Activated naive CD8-positive, alpha-beta T cell treated with anti-CD3 and anti-CD28 coated beads for 36 hours (primary cell): ENCODE results near the gene PRKCA. TPM values are rescaled to one million over a fixed set of nuclear protein-coding genes. Genes with fewer than 3 reads are reported as not detected.

Experiments used
- DNase-seq: peaks from one replicate; pipeline ENCODE4 v3.0.0; 2021
- H3K27ac Mint-ChIP-seq: one replicate; pipeline ENCODE4 v1.8.0; 2022; ENCODE audit warnings: mild to moderate bottlenecking, moderate library complexity, mixed read lengths
- H3K27me3 Mint-ChIP-seq: one replicate; pipeline ENCODE4 v1.8.0; 2022; ENCODE audit warnings: mild to moderate bottlenecking, mixed read lengths
- H3K36me3 Mint-ChIP-seq: one replicate; pipeline ENCODE4 v1.8.0; 2021; ENCODE audit warnings: mild to moderate bottlenecking, mixed read lengths
- H3K4me1 Mint-ChIP-seq: one replicate; pipeline ENCODE4 v1.8.0; 2021; ENCODE audit warnings: mixed read lengths
- H3K4me3 Mint-ChIP-seq: one replicate; pipeline ENCODE4 v1.8.0; 2022; ENCODE audit warnings: mild to moderate bottlenecking, moderate library complexity, mixed read lengths
- H3K9me3 Mint-ChIP-seq: one replicate; pipeline ENCODE4 v1.8.0; 2022; ENCODE audit warnings: mixed read lengths
- total RNA-seq, 2 experiments: library from RNA; stranded (reverse); gene quantifications; one replicate each; pipeline ENCODE4 v1.2.3, GENCODE V29; 2021

PRKCA gene
- total RNA-seq, 2 experiments from 2014 or later: 63.5 to 65.8 TPM

DNA sequence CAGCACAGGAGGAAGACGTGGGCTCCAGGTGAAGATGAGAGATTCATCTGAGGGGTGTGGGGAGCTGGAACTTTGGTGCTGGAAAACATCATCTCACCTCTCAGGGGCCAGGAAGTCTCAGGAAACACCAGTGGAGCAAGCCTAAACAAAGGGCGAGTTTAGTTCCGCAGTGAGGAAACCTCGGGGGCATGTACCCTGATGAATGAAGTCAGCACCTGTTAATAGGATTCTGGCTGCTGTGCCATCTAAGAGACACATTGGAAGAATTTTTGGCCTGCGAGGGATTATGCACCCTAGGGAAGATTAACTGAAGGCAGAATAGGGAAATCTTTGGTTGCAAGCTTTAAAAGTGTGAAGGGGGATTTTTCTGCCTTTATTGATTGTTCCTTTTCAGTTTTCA lies 437.8 kb downstream of the PRKCA start:
- Mint-ChIP-seq H3K27ac (no peak overlapping the region), H3K4me1 (no peaks in the 10 kb centered on the region), H3K9me3 (no peaks in the 10 kb centered on the region), H3K36me3 (peaks cover 23% of the 10 kb centered on the region), H3K27me3 (no peaks in the 10 kb centered on the region), H3K4me3 (no peak overlapping the region)
- no peak for DNase-seq

GRCh38 chr17:66743511-66743910 lies 441.1 kb downstream of the PRKCA start:
- no peak for DNase-seq
- H3K4me1 Mint-ChIP-seq: no peaks in the 10 kb centered on the region

DNA sequence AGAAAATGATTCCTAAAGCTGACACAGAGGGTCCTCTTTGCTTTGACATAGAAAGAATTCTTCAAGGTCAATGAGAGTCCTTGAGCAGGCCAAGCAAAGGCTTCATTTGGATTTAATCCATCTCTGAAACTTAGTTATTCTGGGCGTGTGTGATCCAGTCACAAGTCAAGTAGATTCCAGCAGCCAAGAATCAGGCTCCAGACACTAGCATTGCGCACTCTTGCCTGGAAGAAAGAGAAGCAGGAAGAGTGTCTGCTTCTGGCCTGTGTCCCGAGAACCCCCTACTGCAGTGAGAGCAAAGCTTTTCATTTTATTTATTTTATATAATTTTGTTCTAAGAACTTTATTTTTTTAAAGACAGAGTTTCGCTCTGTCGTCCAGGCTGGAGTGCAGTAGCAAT lies 444.3 kb downstream of the PRKCA start:
- Mint-ChIP-seq H3K36me3 (peaks cover 29% of the 10 kb centered on the region), H3K27ac (no peak overlapping the region), H3K27me3 (no peaks in the 10 kb centered on the region), H3K9me3 (no peaks in the 10 kb centered on the region), H3K4me3 (no peak overlapping the region), H3K4me1 (no peaks in the 10 kb centered on the region)
- no peak for DNase-seq

More at GRCh38 chr17:66743511-66743910, 441.1 kb downstream of the PRKCA start:
- H3K27me3 Mint-ChIP-seq: no peaks in the 10 kb centered on the region
- H3K36me3 Mint-ChIP-seq: peaks cover 23% of the 10 kb centered on the region
- H3K9me3 Mint-ChIP-seq: no peaks in the 10 kb centered on the region
- H3K27ac Mint-ChIP-seq: no peak overlapping the region
- no peak overlapping the region for H3K4me3 Mint-ChIP-seq

DNA sequence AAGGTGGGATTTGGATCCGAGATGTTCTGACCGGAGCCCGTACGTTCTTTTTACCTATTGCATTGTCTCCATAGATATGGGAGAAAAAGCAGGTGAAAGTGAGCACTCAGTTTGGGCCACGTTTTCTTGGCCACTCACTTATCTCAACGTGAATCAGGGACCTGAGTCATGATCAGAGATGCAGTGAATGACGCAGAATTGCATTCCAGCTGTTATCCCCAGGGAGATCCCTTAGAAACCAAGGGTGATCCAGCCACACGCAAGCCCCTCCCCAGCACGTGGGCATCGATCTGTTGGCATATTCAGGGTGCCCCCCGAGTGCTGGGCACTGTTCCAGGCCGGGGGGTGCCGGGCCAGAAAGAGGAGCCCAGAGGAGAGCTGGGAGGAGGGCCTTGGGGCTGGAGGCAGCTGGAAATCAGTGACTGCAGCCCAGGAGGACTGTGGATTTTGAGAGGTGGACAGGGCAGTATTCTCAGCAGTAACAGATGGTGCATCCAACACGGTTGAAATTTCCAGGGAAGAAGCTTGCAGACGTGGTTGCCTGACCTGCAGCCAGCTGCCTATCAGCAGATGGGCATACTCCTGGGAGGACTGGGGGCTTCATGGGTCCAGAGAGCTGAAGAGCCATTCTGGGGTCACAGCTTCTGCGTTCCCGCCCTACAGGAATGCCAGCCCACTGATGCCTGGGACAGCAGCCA lies 445.3 kb downstream of the PRKCA start:
- Mint-ChIP-seq H3K4me3 (no peak overlapping the region), H3K36me3 (peaks cover 20% of the 10 kb centered on the region), H3K27me3 (no peaks in the 10 kb centered on the region), H3K9me3 (no peaks in the 10 kb centered on the region), H3K4me1 (no peaks in the 10 kb centered on the region), H3K27ac (no peak overlapping the region)
- no peak for DNase-seq

GRCh38 chr17:66748578-66748977 lies 446.2 kb downstream of the PRKCA start:
- H3K9me3 Mint-ChIP-seq: no peaks in the 10 kb centered on the region
- H3K4me1 Mint-ChIP-seq: no peaks in the 10 kb centered on the region
- no peak overlapping the region for H3K4me3 Mint-ChIP-seq
- H3K36me3 Mint-ChIP-seq: peaks cover 21% of the 10 kb centered on the region
- no peaks in the 10 kb centered on the region for H3K27me3 Mint-ChIP-seq
- H3K27ac Mint-ChIP-seq: peak overlapping the region; percentile 0
- DNase-seq: no peak

DNA sequence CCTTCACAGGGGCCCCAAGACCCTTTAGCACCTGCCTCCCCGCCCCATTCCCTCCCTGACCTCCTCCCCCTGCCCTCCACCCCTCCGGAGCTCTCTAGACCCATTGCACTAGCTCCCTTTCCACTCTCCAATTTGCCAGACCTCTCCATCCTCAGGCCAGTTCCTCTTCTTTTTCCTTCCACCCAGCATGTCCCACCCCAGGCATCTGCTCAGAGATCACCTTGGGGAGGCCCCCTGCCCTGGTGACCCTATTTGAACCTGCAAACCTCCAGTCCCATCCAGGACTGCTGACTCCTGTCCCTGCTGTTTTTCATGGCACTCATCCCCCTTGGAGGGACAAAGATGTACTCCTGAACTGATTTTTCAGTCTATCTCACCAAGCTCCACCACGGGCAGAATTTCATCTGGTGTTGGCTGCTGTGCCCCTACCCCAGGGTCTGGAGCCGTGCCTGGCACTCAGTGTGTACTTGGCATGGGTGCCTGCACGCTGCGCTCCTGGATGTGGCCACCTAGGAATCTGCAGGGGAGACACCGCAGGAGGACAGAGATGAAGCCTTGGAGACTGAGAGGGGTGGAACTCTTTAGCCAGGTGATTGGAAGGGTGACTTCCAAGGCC lies 446.9 kb downstream of the PRKCA start:
- Mint-ChIP-seq H3K4me1 (no peaks in the 10 kb centered on the region), H3K9me3 (no peaks in the 10 kb centered on the region), H3K27ac (no peak overlapping the region), H3K36me3 (peaks cover 23% of the 10 kb centered on the region), H3K27me3 (no peaks in the 10 kb centered on the region), H3K4me3 (no peak overlapping the region)
- no peak for DNase-seq

- Mint-ChIP-seq H3K36me3 (peaks cover 26% of the 10 kb centered on the region), H3K27me3 (no peaks in the 10 kb centered on the region), H3K9me3 (no peaks in the 10 kb centered on the region), H3K27ac (no peak overlapping the region), H3K4me3 (no peak overlapping the region), H3K4me1 (no peaks in the 10 kb centered on the region)
- no peak for DNase-seq
Observed at GRCh38 chr17:66750116-66750515, 447.7 kb downstream of the PRKCA start.

DNA sequence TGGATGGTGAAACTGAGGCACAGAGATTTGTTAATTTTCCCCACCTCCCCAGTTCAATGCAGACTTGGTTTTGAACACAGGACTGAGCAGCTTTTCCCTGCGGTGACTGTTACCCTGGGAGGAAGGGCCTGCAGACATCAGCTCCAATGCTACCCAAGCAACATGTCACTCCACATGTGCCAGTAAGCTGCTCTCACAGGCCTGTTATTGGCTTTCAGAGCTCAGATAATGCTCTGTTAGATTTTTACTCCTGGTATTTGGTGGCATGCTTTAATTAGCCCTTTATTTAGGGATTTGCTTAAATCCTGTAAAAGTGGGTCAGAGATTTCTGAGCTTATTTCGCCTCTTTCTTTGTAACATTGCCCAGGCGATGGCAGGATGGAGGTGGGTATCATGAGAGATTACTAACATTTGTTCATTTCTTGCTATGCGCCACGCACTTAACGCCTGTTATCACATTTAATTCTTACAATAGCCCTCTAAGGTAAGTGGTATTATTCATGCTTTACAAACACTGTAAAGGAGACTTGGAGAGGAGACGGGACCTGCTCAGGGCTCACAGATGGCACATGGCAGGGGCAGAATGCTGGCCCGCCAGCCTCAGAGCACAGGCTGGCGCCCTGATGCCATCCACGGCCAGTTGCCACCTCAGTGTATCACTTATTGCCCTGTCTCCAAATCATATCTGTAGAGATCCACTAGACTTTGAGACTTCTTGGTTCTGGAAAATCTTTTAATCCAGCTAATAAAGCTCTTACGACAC lies 448.5 kb downstream of the PRKCA start:
- Mint-ChIP-seq H3K27ac (no peak overlapping the region), H3K4me1 (no peaks in the 10 kb centered on the region), H3K36me3 (peaks cover 28% of the 10 kb centered on the region), H3K4me3 (no peak overlapping the region), H3K9me3 (no peaks in the 10 kb centered on the region), H3K27me3 (no peaks in the 10 kb centered on the region)
- DNase-seq: no peak

- no peak for DNase-seq
- H3K4me1 Mint-ChIP-seq: no peaks in the 10 kb centered on the region
- no peak overlapping the region for H3K27ac Mint-ChIP-seq
- H3K4me3 Mint-ChIP-seq: no peak overlapping the region
- H3K9me3 Mint-ChIP-seq: no peaks in the 10 kb centered on the region
- peaks cover 32% of the 10 kb centered on the region for H3K36me3 Mint-ChIP-seq
- no peaks in the 10 kb centered on the region for H3K27me3 Mint-ChIP-seq
Observed at GRCh38 chr17:66751771-66752170, 449.4 kb downstream of the PRKCA start.

DNA sequence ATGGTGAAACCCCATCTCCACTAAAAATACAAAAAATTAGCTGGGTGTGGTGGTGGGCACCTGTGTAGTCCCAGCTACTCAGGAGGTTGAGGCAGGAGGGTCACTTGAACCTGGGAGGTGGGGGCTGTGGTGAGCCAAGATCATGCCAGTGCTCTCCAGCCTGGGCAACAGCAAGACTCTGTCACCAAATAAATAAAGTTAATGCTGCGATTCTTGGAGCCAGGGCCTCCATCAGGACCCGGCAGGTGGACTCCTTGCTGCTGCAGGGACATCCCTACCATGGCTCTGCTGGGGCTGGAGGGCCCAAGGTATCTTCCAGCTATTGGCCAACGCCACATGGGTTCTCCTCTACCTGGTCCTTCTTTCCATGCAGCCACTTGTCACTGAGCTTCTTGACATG lies 450.0 kb downstream of the PRKCA start:
- H3K9me3 Mint-ChIP-seq: no peaks in the 10 kb centered on the region
- H3K4me3 Mint-ChIP-seq: no peak overlapping the region
- H3K36me3 Mint-ChIP-seq: peaks cover 36% of the 10 kb centered on the region
- no peak overlapping the region for H3K27ac Mint-ChIP-seq
- DNase-seq: no peak
- H3K27me3 Mint-ChIP-seq: no peaks in the 10 kb centered on the region
- no peaks in the 10 kb centered on the region for H3K4me1 Mint-ChIP-seq

DNA sequence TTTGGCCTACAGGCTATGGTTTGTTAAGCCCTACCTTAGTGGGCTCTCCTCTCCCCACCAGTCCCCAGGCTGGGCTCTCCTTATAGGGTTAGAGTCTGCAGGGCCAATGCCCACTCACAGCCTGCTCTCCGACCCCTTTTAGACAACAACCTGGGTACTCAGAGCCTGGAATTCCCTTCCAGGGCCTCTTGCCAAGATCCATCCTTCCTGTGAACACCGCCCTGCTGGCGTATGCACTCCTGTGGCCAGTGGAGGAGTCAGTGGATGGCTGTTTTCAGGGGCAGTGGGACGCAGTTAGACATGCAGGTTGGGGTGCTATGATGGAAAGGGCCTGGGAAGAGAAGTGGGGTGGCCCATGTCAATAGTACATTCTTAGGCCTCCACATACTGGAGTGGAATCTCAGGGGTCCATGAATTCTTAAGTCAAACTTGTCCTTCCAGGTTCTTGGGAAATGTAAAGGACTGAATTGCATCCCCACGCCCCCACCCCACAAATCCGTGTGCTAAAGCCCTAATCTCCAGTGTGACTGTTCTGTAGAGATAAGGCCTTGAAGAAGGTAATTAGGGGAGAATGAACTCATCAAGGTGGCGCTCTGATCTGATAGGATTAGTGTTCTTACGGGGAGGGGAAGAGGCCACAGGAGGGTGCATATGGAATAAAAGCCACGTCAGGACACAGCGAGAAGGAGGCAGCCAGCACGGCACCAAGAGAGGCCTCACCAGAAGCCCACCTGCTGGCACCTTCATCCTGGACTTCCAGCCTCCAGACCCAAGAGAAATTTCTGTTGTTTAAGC lies 450.9 kb downstream of the PRKCA start:
- H3K4me3 Mint-ChIP-seq: no peak overlapping the region
- no peaks in the 10 kb centered on the region for H3K4me1 Mint-ChIP-seq
- H3K27me3 Mint-ChIP-seq: no peaks in the 10 kb centered on the region
- H3K9me3 Mint-ChIP-seq: no peaks in the 10 kb centered on the region
- peaks cover 32% of the 10 kb centered on the region for H3K36me3 Mint-ChIP-seq
- DNase-seq: no peak
- H3K27ac Mint-ChIP-seq: no peak overlapping the region

GRCh38 chr17:66755101-66755943 lies 452.9 kb downstream of the PRKCA start:
- Mint-ChIP-seq H3K4me1 (no peaks in the 10 kb centered on the region), H3K36me3 (peaks cover 26% of the 10 kb centered on the region), H3K27ac (no peak overlapping the region), H3K4me3 (no peak overlapping the region), H3K27me3 (no peaks in the 10 kb centered on the region), H3K9me3 (no peaks in the 10 kb centered on the region)
- no peak for DNase-seq

GRCh38 chr17:66755944-66756290 lies 453.5 kb downstream of the PRKCA start:
- Mint-ChIP-seq H3K4me3 (no peak overlapping the region), H3K36me3 (peaks cover 22% of the 10 kb centered on the region), H3K27ac (no peak overlapping the region), H3K4me1 (no peaks in the 10 kb centered on the region), H3K9me3 (no peaks in the 10 kb centered on the region), H3K27me3 (no peaks in the 10 kb centered on the region)
- DNase-seq: no peak

- Mint-ChIP-seq H3K4me3 (no peak overlapping the region), H3K9me3 (no peaks in the 10 kb centered on the region), H3K27me3 (no peaks in the 10 kb centered on the region), H3K27ac (no peak overlapping the region), H3K36me3 (peaks cover 12% of the 10 kb centered on the region), H3K4me1 (no peaks in the 10 kb centered on the region)
- DNase-seq: no peak
Observed at GRCh38 chr17:66760324-66760723, 457.9 kb downstream of the PRKCA start.
